Omental fat pad (tissue), 4 donors: ENCODE results near the gene KIF5C. TPM values are rescaled to one million over a fixed set of nuclear protein-coding genes. Genes with fewer than 3 reads are reported as not detected.

Experiments
- ATAC-seq: fragments of 150-250 bp; one replicate; pipeline ENCODE4 v1.9.1; 2016; ENCODE audit warnings: mild to moderate bottlenecking, moderate library complexity; ENCODE audit not compliant: low FRiP score
- DNase-seq: peaks from one replicate; pipeline ENCODE4 v3.0.0-alpha.2; 2019; ENCODE audit warnings: low spot score
- CTCF ChIP-seq, 3 donors: fragments of 450-650 bp; IDR thresholded peaks; one replicate each; pipeline ENCODE4 v1.5.1; 2016 to 2017; ENCODE audit warnings: antibody characterized with exemption in 3 of 3, mild to moderate bottlenecking in 3 of 3, moderate library complexity in 2 of 3
- total RNA-seq, 4 donors: library from RNA; depleted of rRNA; stranded (reverse); fragments of >200 nt; gene quantifications; one replicate each; pipeline ENCODE4 v1.1.0, GENCODE V29; 2016

The KIF5C gene
- total RNA-seq, 4 donors from 2014 or later: 0.88 to 4.5 (median 2.4) TPM

DNA sequence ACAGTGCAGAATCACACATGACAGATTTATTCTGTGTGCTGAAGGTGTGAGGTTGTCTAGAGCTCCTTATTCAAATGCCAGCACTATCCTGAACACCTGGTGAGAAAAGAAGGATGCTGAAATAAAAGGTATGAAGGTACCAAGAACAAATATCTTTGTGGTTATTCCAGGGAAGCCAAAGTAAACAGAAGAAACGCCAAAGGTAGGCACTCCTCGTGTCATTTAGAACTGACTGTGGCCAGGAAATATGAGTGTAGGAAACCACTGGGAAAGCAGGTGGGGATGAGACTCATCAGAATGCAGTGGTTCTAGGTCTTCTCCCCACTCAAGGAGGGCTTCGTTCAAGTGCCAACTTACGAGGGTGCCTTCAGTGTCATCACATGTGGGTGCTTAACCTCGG is 80.8 kb downstream of the KIF5C start:
- TF ChIP-seq CTCF (IDR thresholded peaks at IDR 0.05): no peak
- no peak for ATAC-seq
- no peak for DNase-seq

DNA sequence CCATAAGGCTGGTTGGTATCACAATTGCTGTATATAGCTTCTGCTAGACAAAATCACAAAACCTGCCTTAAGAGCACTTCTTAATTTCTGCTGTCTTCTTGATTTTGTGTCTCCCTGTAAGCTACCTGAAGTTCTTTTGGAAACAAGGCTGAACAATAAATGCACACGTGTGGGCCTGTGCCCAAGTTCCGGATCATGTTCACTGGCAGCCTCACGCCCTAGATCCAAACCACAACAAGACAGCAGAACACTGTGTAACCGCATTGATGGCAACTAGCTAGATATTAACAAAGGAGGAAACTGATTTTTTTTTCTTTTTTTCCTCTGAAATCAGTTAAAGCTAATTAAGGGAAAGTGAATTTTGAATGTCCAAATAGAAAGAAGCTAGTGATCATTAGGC is 82.0 kb downstream of the KIF5C start:
- TF ChIP-seq CTCF (IDR thresholded peaks at IDR 0.05): no peak
- no peak for ATAC-seq
- DNase-seq: no peak

DNA sequence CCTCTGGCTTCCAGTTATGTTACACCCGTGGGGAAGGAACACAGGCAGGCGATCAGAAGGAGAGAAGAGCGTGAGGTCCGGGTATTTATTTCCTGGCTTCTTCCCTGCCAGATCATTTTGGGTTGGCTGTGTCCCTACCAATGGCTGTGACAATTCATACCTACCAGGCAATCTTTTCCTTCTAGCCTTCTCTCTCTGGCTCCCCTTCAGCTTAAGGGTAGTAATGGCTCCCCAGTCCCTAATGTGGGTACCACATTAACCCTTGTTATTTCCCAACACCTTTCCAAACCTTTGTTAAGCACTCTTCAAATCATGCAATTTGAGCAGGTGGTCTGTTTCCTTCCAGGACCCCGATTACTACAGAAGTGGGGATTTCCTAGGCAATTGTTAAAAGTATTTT is 84.7 kb downstream of the KIF5C start:
- no peak for TF ChIP-seq CTCF (IDR thresholded peaks at IDR 0.05)
- ATAC-seq: no peak
- no peak for DNase-seq

DNA sequence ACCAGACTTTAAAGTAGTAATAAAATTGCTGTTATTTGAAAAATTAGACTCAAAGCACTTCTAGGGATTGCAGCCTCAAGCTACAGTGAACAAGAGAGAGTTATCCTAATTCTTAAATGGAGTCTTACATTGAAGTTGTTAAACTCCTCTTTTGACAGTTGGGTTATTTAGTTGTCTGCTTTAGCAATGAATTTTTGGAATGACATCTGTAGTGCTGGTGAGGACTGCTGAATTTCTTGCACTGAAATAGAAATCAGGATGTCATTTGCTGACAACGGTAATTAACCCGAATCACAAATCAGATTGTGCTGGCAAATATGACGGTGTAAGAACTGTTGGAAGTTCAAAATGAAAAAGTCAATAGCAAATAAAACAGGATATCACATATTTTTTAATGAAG is 85.5 kb downstream of the KIF5C start:
- no peak for TF ChIP-seq CTCF (IDR thresholded peaks at IDR 0.05)
- no peak for ATAC-seq
- DNase-seq: no peak

DNA sequence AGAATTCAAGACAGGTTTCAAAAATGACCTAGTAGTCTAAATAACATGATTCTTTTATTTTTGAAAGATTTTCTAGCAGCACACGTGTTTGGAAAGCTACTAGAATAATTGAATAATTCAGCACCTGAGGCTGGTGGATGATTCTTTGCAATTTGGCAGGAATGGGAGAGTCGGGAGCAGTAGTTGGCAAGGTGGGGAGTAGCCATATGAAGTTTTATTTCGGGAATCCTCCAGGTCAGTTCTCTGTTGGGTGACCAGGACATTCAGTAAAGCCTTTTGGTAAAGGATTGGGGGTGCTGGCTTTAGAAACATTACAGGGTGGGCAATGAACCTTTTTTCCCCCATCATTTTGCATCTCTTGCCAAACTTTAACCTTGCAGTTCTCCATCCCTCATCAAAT is 88.4 kb downstream of the KIF5C start:
- no peak for ATAC-seq

GRCh38 chr2:148965623-148966437 is 90.8 kb downstream of the KIF5C start:
- DNase-seq: no peak
- ATAC-seq: no peak
- TF ChIP-seq CTCF (IDR thresholded peaks at IDR 0.05): no peak

More for the DNA sequence above, 88.4 kb downstream of the KIF5C start:
- no peak for TF ChIP-seq CTCF (IDR thresholded peaks at IDR 0.05)
- no peak for DNase-seq

- no peak for ATAC-seq
- DNase-seq: no peak
- TF ChIP-seq CTCF (IDR thresholded peaks at IDR 0.05): no peak
Measured at GRCh38 chr2:148966438-148966758, 91.4 kb downstream of the KIF5C start.
